SK-N-SH treated with all-trans-retinoic acid at 6 μM for 48 hours (cell line): ENCODE results near the gene C1QC.

Experiments used
- GLIS3 ChIP-seq: fragments of 250-450 bp; sonication (Bioruptor Pico); IDR thresholded peaks from 2 replicates; pipeline ENCODE4 v1.5.0; 2020; ENCODE audit warnings: mild to moderate bottlenecking, moderate library complexity
- RARB ChIP-seq: fragments of 250-450 bp; sonication (Bioruptor Pico); IDR thresholded peaks from 2 replicates; pipeline ENCODE4 v1.8.0; 2021; ENCODE audit warnings: mild to moderate bottlenecking, moderate library complexity
- ZFP3 ChIP-seq: fragments of 250-450 bp; sonication (Bioruptor Pico); IDR thresholded peaks from 2 replicates; pipeline ENCODE4 v1.5.0; 2020; ENCODE audit warnings: mild to moderate bottlenecking, moderate library complexity

DNA sequence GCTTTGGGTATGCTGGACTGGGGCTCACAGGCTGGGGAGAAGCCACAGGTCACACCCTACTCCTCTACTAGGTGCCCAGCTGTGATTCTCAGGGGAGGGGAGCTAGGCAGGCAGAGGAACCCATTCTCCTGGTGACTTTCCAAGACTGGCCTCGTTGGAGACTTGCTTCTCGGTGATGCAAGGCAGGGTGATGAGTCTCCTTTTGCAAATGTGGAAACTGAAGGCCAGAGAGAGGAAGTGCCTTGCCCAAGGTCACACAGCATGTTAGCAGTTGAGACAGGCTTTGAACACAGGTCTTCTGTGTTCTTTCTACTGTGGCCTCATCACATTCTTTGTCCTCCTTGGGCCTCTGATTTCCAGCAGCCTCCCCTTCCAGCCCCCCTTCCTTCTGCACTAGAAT, 27.5 kb upstream of the C1QC start:
- TF ChIP-seq ZFP3 (no peak), RARB (CRISPR knock-in tag) (no peak), GLIS3 (CRISPR knock-in tag) (no peak)
